Tibial artery (tissue), 4 donors: ENCODE data around the gene CCDC112.
A peak's percentile ranks its signal among the peaks of the same experiment; 100 is the strongest.

Experiments used
- DNase-seq, 2 donors: peaks; one replicate each; pipeline ENCODE4 v3.0.0-alpha.2; 2019
- H3K27ac ChIP-seq, 2 donors: fragments of 200-600 bp; sonication (generic) in 1 of 2; 1 replicate in 1 of 2; 2 replicates in 1 of 2; pipeline ENCODE4 v1.5.1; 2018 to 2019; ENCODE audit warnings: mild to moderate bottlenecking in 1 of 2
- H3K27me3 ChIP-seq, 2 donors: fragments of 200-600 bp; sonication (generic) in 1 of 2; one replicate each; pipeline versions ENCODE4 v1.5.1 to v1.6.0; 2016 to 2019
- H3K36me3 ChIP-seq, 3 donors: fragments of 200-600 bp; sonication (generic) in 2 of 3; one replicate each; pipeline ENCODE4 v1.5.1; 2016 to 2019; ENCODE audit warnings: mild to moderate bottlenecking in 2 of 3
- H3K4me1 ChIP-seq, 4 donors: fragments of 200-600 bp; sonication (generic) in 2 of 4; 1 replicate in 3 of 4; 2 replicates in 1 of 4; pipeline ENCODE4 v1.5.1; 2016 to 2019
- H3K4me3 ChIP-seq, 2 donors: fragments of 200-600 bp; sonication (generic) in 1 of 2; 1 replicate in 1 of 2; 2 replicates in 1 of 2; pipeline ENCODE4 v1.5.1; 2018 to 2019; ENCODE audit warnings: mild to moderate bottlenecking in 2 of 2
- H3K9me3 ChIP-seq, 3 donors: fragments of 200-600 bp; sonication (generic) in 1 of 3; one replicate each; pipeline ENCODE4 v1.5.1; 2016 to 2019
- CTCF ChIP-seq, 2 experiments: fragments of 200-600 bp in 1 of 2; fragments of 450-650 bp in 1 of 2; IDR thresholded peaks; one replicate each; pipeline ENCODE4 v1.5.1; 2017 to 2019; ENCODE audit warnings: antibody characterized with exemption in 2 of 2, mild to moderate bottlenecking in 1 of 2, moderate library complexity in 1 of 2
- intact Hi-C: fragments of 100-400 bp; cut with DNase I; formaldehyde crosslinking; loops from one replicate; pipeline ENCODE4 v1.15.0; 2023; ENCODE audit warnings: low total_unique reads

Gene CCDC112

GRCh38 chr5:115296124-115297022 lies at the start of gene CCDC112:
TSS of gene CCDC112 (minus strand) at chr5:115296654. CDS start at chr5:115296543, 111 bp downstream.
- no peaks in the 10 kb centered on the region for H3K36me3 ChIP-seq
- TF ChIP-seq CTCF (IDR thresholded peaks at IDR 0.05), result no peak
- DNase-seq, result peak; percentile 75 to 82
- H3K4me1 ChIP-seq, result peaks cover 0 to 10% (median 5%) of the 10 kb centered on the region in 4 donors
- no peaks in the 10 kb centered on the region for H3K9me3 ChIP-seq
- peak within 1 kb of the TSS; percentile 61 to 71 for H3K27ac ChIP-seq
- H3K27me3 ChIP-seq, result no peaks in the 10 kb centered on the region
- peak within 1 kb of the TSS; percentile 80 to 95 for H3K4me3 ChIP-seq
- intact Hi-C loops, result no loop called here

DNA sequence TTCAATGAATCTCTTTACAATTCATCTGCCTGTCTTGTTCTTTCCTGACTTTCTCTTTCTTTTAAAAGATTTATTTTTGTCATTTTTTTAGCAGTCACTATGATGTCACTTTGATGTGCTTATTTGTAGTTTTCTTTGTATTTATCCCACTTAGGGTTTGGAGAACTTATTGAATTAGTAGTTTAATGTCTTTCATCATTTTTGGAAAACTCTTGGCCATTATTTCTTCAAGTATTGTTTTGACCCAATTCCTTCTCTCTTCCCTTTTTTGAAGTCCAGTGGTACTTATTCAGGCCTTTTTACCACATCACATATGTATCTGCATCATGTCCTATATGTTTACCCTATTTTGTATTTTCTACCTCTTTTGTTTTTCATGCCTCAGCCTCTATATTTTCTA lies 48.9 kb upstream of the CCDC112 start:
- H3K36me3 ChIP-seq, result no peaks in the 10 kb centered on the region
- H3K9me3 ChIP-seq, result no peaks in the 10 kb centered on the region
- TF ChIP-seq CTCF (IDR thresholded peaks at IDR 0.05), result no peak
- peaks cover 0 to 6% (median 0%) of the 10 kb centered on the region in 4 donors for H3K4me1 ChIP-seq
- no peaks in the 10 kb centered on the region for H3K27me3 ChIP-seq
- DNase-seq, result no peak
- intact Hi-C loops, result no loop called here
- no peak overlapping the region for H3K4me3 ChIP-seq
- H3K27ac ChIP-seq, result no peak overlapping the region

- Histone ChIP-seq H3K27me3 (no peaks in the 10 kb centered on the region), H3K4me1 (no peaks in the 10 kb centered on the region), H3K4me3 (no peak overlapping the region), H3K27ac (no peak overlapping the region), H3K36me3 (no peaks in the 10 kb centered on the region), H3K9me3 (no peaks in the 10 kb centered on the region)
- TF ChIP-seq CTCF (IDR thresholded peaks at IDR 0.05), result no peak
- intact Hi-C loops, result no loop called here
- no peak for DNase-seq
These were observed 47.4 kb upstream of the CCDC112 start for GRCh38 chr5:115343855-115344254.

GRCh38 chr5:115342590-115343377 lies 46.3 kb upstream of the CCDC112 start:
- Histone ChIP-seq H3K4me3 (no peak overlapping the region), H3K27me3 (no peaks in the 10 kb centered on the region), H3K4me1 (no peaks in the 10 kb centered on the region), H3K27ac (no peak overlapping the region), H3K36me3 (no peaks in the 10 kb centered on the region), H3K9me3 (no peaks in the 10 kb centered on the region)
- no peak for TF ChIP-seq CTCF (IDR thresholded peaks at IDR 0.05)
- DNase-seq, result no peak
- intact Hi-C loops, result no loop called here

GRCh38 chr5:115341745-115342144 lies 45.3 kb upstream of the CCDC112 start:
- Histone ChIP-seq H3K9me3 (no peaks in the 10 kb centered on the region), H3K36me3 (no peaks in the 10 kb centered on the region), H3K27ac (no peak overlapping the region), H3K27me3 (no peaks in the 10 kb centered on the region), H3K4me1 (no peaks in the 10 kb centered on the region), H3K4me3 (no peak overlapping the region)
- DNase-seq, result no peak
- intact Hi-C loops, result no loop called here
- no peak for TF ChIP-seq CTCF (IDR thresholded peaks at IDR 0.05)
